ENCODE results near the gene SPTBN5.
A peak's percentile ranks its signal among the peaks of the same experiment; 100 is the strongest.

SPTBN5 gene

GRCh38 chr15:41893422-41894250 lies at the start of gene SPTBN5:
Gene SPTBN5 (minus strand): TSS chr15:41894053. CDS start chr15:41893497, 556 bp downstream.
- DNase-seq, result no peak

GRCh38 chr15:41942886-41943285 lies 49.0 kb upstream of the SPTBN5 start:
- peak; percentile 39 for DNase-seq

- peak; percentile 83 for DNase-seq
Measured at GRCh38 chr15:41941644-41942415, 48.0 kb upstream of the SPTBN5 start.

- peak; percentile 40 for DNase-seq
Measured at GRCh38 chr15:41940441-41940857, 46.6 kb upstream of the SPTBN5 start.

- no peak for DNase-seq
Measured at GRCh38 chr15:41939986-41940385, 46.1 kb upstream of the SPTBN5 start.

- DNase-seq, result no peak
Measured at GRCh38 chr15:41937568-41937923, 43.7 kb upstream of the SPTBN5 start.

- DNase-seq, result no peak
Measured at GRCh38 chr15:41936649-41937567, 43.1 kb upstream of the SPTBN5 start.

GRCh38 chr15:41936155-41936554 lies 42.3 kb upstream of the SPTBN5 start:
- DNase-seq, result no peak

GRCh38 chr15:41935566-41936020 lies 41.7 kb upstream of the SPTBN5 start:
- no peak for DNase-seq

- DNase-seq, result no peak
Measured at GRCh38 chr15:41934843-41935242, 41.0 kb upstream of the SPTBN5 start.

- DNase-seq, result no peak
Measured at GRCh38 chr15:41933771-41934170, 39.9 kb upstream of the SPTBN5 start.

- DNase-seq, result no peak
Measured at GRCh38 chr15:41933326-41933725, 39.5 kb upstream of the SPTBN5 start.

- no peak for DNase-seq
Measured at GRCh38 chr15:41932511-41933289, 38.8 kb upstream of the SPTBN5 start.

- DNase-seq, result no peak
Measured at GRCh38 chr15:41932101-41932500, 38.2 kb upstream of the SPTBN5 start.

GRCh38 chr15:41930867-41931222 lies 37.0 kb upstream of the SPTBN5 start:
- no peak for DNase-seq

- no peak for DNase-seq
Measured at GRCh38 chr15:41930221-41930866, 36.5 kb upstream of the SPTBN5 start.

- no peak for DNase-seq
Measured at GRCh38 chr15:41928637-41929620, 35.1 kb upstream of the SPTBN5 start.

- no peak for DNase-seq
Measured at GRCh38 chr15:41928100-41928499, 34.2 kb upstream of the SPTBN5 start.

GRCh38 chr15:41927536-41927935 lies 33.7 kb upstream of the SPTBN5 start:
- DNase-seq, result no peak

Measured in islet precursor cell (in vitro differentiated cells).